ENCODE data around the gene SLITRK3. TPM values are rescaled to one million over a fixed set of nuclear protein-coding genes. Genes with fewer than 3 reads are reported as not detected.
"Not testable (repeated sequence)": the region's sequence is repeated elsewhere in the genome, so short reads cannot be mapped to it uniquely, and the experiment has no call there.

SLITRK3 gene
- total RNA-seq, 1 donor from 2014 or later = not detected

- DNase-seq (ENCODE audit: extremely low read depth, low read depth, low spot score) = no peak
These were observed 2.6 kb downstream of the SLITRK3 start for GRCh38 chr3:165193366-165194254.

- no peak for DNase-seq (ENCODE audit: extremely low read depth, low read depth, low spot score)
These were observed 3.5 kb downstream of the SLITRK3 start for GRCh38 chr3:165192610-165193192.

GRCh38 chr3:165191491-165191890 lies 4.7 kb downstream of the SLITRK3 start:
- DNase-seq (ENCODE audit: extremely low read depth, low read depth, low spot score) = no peak

GRCh38 chr3:165188452-165188851 lies 7.7 kb downstream of the SLITRK3 start:
- no peak for DNase-seq (ENCODE audit: extremely low read depth, low read depth, low spot score)

- no peak for DNase-seq (ENCODE audit: extremely low read depth, low read depth, low spot score)
These were observed 10.4 kb downstream of the SLITRK3 start for GRCh38 chr3:165185707-165186327.

GRCh38 chr3:165181556-165181955 lies 14.6 kb downstream of the SLITRK3 start:
- DNase-seq (ENCODE audit: extremely low read depth, low read depth, low spot score) = no peak

GRCh38 chr3:165170236-165170635 lies 25.9 kb downstream of the SLITRK3 start:
- no peak for DNase-seq (ENCODE audit: extremely low read depth, low read depth, low spot score)

GRCh38 chr3:165169368-165169767 lies 26.8 kb downstream of the SLITRK3 start:
- DNase-seq (ENCODE audit: extremely low read depth, low read depth, low spot score) = no peak

GRCh38 chr3:165162883-165163282 lies 33.3 kb downstream of the SLITRK3 start:
- DNase-seq (ENCODE audit: extremely low read depth, low read depth, low spot score) = no peak

GRCh38 chr3:165159760-165160421 lies 36.3 kb downstream of the SLITRK3 start:
- DNase-seq (ENCODE audit: extremely low read depth, low read depth, low spot score) = no peak

- DNase-seq (ENCODE audit: extremely low read depth, low read depth, low spot score) = no peak
These were observed 38.2 kb downstream of the SLITRK3 start for GRCh38 chr3:165158011-165158410.

GRCh38 chr3:165156757-165157420 lies 39.3 kb downstream of the SLITRK3 start:
- no peak for DNase-seq (ENCODE audit: extremely low read depth, low read depth, low spot score)

GRCh38 chr3:165148876-165149441 lies 47.2 kb downstream of the SLITRK3 start:
- no peak for DNase-seq (ENCODE audit: extremely low read depth, low read depth, low spot score)

GRCh38 chr3:165144271-165144670 lies 51.9 kb downstream of the SLITRK3 start:
- DNase-seq (ENCODE audit: extremely low read depth, low read depth, low spot score) = no peak

- not testable (repeated sequence) for DNase-seq (ENCODE audit: extremely low read depth, low read depth, low spot score)
These were observed 56.3 kb downstream of the SLITRK3 start for GRCh38 chr3:165139918-165140317.

Other genes with a start within 250 kb of the SLITRK3 start
- not detected in 2 replicates for gene SI, start 117.9 kb downstream of the SLITRK3 start, total RNA-seq